GM20000 (cell line): ENCODE measurements around the gene CITED2.
A peak's percentile ranks its signal among the peaks of the same experiment; 100 is the strongest.

Source experiments
- DNase-seq: peaks from one replicate; pipeline ENCODE4 v3.0.0; 2012; ENCODE audit warnings: low spot score
- TF ChIP-seq, protein P1 (sequence below): IDR thresholded peaks from 2 replicates; pipeline ENCODE4 v1.5.1; 2012; ENCODE audit warnings: mild to moderate bottlenecking, control low read depth; ENCODE audit errors: extremely low read depth, missing control alignments

The CITED2 gene

DNA sequence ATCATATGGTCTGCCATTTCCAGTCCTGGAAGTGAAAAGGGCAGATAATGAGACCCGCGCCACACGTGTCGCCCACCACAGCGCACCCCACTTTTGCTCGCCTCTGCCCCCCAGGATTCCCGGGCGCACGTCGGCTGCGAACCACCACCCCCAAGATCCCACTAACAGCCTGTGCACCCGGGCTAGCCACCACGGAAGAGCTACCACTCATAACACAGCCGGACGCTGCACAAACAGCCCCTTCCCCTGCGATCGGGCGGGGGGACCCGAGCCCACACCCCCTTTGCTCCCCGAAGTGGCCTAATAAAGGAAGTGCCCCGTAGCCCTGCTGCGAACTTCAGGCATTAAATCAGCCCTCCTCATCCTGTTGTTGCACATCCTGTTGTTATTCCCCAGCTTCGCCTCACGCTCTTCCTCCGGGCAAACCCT lies 506 bp downstream of the CITED2 start:
- DNase-seq, result peak; percentile 46
- TF ChIP-seq, protein P1, sequence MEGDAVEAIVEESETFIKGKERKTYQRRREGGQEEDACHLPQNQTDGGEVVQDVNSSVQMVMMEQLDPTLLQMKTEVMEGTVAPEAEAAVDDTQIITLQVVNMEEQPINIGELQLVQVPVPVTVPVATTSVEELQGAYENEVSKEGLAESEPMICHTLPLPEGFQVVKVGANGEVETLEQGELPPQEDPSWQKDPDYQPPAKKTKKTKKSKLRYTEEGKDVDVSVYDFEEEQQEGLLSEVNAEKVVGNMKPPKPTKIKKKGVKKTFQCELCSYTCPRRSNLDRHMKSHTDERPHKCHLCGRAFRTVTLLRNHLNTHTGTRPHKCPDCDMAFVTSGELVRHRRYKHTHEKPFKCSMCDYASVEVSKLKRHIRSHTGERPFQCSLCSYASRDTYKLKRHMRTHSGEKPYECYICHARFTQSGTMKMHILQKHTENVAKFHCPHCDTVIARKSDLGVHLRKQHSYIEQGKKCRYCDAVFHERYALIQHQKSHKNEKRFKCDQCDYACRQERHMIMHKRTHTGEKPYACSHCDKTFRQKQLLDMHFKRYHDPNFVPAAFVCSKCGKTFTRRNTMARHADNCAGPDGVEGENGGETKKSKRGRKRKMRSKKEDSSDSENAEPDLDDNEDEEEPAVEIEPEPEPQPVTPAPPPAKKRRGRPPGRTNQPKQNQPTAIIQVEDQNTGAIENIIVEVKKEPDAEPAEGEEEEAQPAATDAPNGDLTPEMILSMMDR, result no peak

DNA sequence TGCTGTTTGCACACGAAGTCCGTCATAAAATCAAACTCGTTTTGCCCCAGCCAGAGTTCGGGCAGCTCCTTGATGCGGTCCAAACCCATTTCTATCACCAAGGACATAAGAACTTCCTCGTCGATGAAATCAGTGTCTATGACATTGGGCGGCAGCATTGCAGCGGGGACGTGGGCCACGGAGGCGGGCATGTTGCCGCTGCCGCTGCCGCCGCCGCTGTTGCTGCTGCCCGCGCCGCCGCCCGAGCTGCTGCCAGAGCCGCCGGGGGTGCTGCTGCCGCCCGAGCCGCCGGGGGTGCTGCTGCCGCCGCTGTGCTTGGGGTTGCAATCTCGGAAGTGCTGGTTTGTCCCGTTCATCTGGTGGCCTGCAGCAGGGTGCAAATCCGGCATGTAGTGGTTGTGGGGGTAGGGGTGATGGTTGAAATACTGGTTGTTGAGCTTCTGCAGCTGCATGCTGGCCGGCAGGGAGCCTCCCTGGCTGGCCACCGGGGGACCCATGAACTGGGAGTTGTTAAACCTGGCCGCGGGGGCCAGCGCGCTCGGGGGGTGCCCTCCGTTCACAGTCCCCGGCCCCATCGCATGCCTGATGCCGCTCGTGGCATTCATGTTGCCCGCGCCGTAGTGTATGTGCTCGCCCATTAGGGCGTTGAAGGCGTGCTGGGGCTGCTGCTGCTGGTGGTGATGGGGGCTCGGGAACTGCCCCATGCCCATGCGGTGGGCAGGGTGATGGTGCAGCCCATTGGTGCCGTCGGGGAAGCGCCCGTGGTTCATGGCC lies 1.1 kb downstream of the CITED2 start:
- TF ChIP-seq, protein P1, result no peak
- DNase-seq, result peak; percentile 64

DNA sequence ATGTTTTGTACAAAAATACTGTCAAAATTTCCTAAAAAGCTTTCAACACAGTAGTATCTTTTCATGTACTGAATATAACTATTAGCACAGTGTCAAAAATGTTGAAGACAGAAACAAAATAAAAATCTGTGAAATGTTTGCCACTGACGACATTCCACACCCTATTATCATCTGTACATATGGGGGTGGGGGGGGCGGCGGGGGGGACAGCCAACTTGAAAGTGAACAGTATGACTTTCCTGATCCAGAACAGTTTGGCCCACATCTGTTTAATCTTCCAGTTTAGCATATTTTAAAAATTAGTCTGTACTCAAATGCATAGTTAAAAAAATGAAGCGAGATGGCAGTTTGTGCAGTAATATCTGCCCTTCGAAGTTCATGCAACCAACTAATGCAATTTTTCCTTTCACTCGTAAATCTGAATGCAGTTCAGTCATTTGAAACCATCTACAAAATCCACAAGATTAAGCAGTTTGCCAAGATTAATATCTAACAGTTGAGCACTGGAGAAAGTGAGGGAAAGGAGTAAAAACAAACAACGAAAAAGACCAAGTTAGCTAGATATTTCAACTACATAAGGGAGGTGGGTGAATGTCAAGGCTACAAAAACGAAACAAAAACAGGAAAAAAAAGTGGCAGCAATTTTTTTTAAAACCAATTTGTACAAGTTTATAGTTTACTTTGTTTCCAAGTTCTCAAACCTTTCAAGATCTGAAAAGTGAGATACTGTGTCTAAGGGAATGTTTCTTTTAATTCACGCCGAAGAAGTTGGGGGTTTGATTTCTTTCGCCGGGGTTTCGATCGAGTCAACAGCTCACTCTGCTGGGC lies 1.9 kb downstream of the CITED2 start:
- no peak for DNase-seq
- TF ChIP-seq, protein P1, result no peak

DNA sequence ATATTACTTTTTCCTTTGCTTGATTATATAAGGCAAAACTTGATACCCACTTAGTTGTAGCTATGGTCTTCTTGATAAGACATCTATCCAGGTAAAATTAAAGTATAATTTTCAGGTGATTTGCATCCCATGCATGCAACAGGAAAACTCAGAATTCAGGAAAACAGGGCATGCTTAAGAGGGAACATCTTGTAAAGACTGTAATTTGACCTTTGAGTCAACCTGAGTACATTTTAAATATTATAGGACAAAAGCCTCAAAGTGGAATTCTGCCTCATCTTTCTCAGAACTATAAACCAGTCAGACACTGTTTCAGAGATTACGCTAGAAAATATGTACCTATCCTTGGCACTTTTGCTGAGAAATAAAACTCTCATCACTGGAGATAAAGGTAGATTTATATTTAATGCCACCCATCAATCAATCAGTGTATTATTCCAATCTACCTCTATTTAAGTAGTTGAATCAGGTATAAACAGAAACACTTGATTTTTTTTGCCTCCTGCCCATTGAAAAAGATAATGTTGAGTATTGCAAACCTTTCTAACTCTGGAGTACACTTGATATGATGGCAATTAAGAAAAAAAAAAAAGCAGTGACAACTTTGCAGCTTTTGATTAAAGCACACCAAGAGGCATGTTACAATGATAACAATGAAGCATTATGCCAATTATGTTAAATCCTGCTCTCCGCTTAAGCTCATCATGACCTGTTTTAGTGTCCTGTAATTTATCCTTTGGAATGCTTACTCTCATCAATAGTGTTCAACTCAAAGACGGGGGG lies 2.8 kb downstream of the CITED2 start:
- TF ChIP-seq, protein P1, result no peak
- DNase-seq, result no peak

DNA sequence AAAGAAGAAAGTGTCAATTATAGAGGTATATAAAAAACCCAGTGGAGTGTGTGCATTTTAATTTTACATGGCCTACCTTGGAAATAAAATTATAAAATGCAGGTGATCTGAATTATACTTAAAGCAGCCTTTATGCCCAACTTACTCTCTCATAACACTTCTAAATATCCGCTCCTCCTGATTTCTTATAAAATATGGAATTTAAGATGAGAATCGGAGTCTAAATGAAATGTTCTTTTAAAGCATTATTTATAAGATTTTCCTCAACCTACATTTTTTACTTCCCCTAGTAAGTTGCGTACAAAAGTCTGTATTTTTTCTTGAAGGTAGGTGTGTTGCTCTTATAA lies 3.5 kb downstream of the CITED2 start:
- TF ChIP-seq, protein P1, result no peak
- no peak for DNase-seq

DNA sequence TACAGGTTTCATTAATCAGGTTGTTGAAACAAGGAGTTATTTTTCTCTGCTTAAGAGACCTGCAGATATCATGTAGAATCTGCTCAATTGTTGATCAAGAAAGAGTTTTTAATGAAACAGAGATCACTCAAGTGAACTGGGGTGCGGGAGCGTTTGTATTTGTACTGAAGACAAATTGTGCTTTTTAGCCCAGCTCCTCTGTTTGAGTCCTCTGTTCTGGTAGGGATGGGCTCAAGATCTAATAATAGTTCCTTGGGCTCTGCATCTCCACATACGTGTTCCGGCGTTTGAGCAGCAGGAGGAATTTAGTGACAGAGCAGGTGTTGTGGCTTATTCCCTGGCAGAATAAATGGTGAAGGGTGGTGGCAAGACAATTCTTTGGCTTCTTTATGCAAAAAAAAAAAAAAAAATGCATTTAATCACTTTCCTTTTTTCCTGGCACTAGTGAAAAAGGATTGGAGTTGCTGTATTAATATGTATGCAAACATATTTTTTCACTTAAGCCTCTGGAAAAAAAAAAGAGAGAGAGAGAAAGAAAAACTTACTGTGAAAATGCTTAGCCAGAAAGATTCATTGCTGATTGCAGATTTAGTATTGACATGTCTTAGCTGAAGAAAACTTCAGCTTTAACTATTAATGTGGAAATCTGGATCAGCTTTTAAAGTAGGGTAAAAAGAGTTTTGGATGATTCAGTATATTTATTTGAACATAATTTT lies 4.0 kb downstream of the CITED2 start:
- TF ChIP-seq, protein P1, result no peak
- no peak for DNase-seq
